GM21723 (cell line): ENCODE data around the gene FRMD4B.
"Not testable (repeated sequence)": the region's sequence is repeated elsewhere in the genome, so short reads cannot be mapped to it uniquely, and the experiment has no call there.

Experiments
- ATAC-seq: cut with Tn5 transposase; IDR thresholded peaks from one replicate; pipeline ENCODE4 v1.9.1; 2021; ENCODE audit warnings: mild to moderate bottlenecking, moderate library complexity; ENCODE audit not compliant: unreplicated experiment

The FRMD4B gene

DNA sequence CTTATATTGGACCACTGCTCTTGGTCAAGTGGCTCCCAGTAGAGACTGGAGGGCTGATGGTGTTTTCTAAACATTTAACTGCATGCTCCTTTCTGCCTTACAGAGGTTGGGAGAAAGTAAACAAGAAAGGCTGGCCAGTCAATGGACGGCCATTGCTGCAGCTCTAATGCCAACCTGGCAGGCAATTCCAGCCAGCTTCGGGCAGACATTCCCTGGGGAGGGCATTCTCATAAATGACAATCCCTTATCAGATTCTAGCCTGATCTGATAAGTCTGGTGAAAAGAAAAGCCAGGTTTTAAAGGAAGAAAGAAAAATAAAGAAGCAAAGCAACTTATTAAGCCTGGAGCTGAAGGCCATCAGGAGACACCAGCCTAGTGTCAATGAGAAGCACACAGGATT is 60.7 kb downstream of the FRMD4B start:
- ATAC-seq: no peak

DNA sequence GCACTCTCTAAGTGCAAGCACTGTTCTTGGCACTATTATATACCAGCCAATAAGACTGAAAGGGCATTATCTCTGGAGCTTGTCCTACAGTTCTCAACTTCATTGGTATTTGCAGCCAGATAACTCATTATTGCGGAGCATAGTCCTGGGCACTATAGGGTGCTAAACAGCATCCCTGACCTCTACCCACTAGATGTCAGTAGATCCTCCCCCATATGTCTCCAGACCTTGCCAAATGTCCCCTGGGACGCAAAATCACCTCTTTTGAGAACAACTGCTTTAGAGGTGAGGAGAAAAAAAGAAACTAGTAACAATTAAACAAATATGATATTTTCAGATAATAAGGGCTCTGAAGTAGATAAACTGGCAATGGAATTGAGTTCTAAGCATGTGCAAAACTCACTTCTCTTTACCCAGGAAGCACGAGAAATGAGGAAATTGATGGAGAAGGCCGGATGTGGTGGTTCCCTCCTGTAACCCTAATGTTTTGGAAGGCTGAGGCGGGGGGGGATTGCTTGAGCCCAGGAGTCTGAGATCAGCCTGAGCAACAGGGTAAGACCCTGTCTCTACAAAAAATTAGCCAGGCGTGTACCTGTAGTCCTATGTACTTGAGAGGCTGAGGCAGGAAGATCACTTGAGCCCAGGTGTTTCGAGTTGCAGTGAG is 61.4 kb downstream of the FRMD4B start:
- peak; percentile 50 for ATAC-seq

DNA sequence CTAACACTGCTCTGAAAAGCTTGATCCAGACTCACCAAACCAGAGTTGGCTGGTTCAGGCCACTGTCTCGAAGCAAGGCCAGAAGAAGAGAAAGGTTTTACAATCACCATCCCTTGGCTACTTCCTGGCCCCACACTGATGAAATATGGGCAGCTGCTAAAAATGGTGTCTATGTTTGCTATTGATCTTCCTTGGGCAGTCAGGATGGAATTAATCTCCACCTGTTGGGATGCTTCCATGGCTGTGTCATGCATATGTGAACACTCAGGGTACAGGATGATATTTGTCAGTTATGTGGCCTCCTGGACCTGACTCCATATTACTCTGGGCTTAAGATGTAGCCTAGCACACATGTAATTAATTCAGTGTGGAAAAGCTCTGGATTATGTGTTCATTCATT is 61.9 kb downstream of the FRMD4B start:
- no peak for ATAC-seq

DNA sequence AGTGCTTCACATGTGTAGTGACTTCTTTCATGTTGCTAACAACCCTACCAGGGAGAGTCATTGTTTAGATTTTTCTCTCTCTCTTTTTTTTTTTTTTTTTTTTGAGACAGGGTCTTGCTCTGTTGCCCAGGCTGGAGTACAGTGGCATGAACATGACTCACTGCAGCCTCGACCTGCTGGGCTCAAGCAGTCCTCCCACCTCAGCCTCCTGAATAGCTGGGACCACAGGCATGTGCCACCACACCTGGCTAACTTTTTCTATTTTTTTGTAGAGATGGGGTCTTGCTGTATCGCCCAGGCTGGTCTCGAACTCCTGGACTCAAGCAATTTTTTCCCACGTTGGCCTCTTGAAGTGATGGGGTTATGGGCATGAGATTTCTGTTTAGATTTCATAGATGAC is 63.4 kb downstream of the FRMD4B start:
- ATAC-seq: not testable (repeated sequence)

DNA sequence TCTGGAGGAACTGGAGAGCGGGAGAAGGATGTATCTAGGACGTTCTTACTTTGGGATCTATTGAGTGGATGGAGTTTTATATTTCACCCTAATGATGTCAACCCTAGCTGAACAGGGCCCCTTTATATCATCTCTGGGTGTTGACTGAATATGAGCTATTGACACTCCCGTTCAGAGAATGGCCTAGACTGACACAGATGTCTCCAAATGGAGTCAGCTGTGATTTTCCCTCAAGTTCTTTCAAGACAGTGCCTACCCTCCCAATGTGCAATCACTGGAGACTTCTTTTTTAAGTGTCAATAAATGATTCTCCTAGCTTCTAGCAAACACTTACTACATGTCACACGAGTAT is 63.8 kb downstream of the FRMD4B start:
- no peak for ATAC-seq

DNA sequence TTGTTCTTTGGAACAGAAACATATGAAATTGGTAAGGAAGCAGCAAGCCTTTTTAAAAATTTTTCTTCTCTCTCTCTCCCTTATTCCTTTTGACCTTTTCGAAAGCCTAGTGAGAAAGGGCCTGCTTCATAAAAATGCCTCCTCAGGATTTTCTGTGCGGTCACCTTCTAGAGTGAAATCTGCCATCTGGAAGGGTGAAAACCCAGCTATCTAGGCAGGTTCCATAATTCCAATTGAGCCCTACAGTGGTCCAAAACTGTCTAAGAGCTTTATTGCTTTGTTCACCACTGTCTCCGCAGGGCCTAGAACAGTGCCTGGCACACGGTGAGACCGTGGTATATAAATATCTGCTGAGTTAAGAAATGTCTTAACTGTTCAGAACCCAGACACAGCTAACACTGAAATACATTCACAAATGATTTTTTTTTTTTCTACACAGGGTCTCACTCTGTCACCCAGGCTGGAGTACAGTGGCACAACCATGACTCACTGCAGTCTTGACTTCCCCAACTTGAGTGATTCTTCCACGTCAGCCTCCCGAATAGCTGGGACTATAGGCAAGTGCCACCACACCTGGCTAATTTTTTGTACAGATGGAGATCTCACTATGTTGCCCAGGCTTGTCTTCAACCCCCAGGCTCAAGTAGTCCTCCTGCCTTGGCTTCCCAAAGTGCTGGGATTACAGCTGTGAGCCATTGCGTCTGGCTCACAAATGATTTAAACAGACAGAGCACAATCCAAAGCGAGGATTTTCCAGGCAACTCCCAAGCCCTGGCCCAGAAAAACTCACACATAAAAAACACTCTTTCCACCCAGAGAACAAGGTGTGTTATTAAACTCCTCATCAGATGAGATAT is 64.4 kb downstream of the FRMD4B start:
- ATAC-seq: no peak

DNA sequence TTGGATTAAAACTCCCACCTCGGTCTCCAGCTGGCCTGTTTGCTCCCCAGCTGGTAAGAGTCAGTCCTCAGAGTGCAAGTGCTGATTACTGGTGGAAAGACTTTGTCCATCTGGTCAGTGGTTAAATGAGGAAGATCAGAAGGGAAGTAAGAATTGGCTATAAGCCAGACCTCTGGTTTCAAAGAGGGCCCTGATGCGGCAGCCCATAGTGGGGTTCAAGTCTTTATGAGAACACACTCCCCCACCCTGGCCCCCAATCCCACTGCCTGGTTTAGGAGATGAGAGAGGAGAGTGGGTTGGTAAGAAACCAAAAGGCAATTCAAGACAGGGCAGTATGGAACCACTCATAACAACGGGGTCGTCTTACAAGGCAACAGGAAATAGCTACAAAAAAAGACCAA is 65.0 kb downstream of the FRMD4B start:
- ATAC-seq: peak; percentile 64

DNA sequence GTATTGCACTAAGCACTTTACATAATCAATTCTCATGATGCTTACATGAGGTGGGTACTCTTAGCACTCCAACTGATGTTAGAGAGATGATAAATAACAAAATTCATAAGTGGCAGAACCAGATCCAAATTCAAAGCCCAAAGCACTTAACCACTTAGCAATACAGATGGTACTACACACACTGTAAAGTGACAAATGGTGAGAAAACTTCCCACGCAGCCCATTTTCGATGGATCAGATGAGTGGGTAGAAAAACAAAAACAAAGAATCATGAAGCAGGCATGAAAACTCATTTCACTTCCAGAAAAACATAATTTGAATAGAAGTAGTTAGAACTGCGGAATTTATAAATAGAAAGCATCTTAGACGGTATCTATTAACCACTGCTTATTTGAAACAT is 66.2 kb downstream of the FRMD4B start:
- no peak for ATAC-seq

DNA sequence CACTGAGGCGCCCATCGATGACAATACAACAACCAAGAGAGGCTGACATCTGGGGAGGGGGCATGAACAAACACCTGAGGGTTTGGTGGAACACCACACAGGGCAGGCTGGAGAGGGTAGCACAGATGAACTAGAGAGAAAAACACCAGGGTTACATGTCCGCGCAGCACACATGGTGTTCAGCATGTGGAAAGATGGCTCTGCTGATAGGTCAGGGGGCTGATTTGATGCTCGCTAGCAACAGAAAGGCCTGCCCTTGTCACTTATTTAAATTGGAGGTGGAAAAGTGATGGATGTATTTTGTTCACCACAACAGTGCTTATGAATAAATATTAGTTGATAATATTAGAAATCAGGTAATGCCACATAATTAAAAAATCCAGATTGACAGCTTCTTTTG is 67.5 kb downstream of the FRMD4B start:
- ATAC-seq: no peak

DNA sequence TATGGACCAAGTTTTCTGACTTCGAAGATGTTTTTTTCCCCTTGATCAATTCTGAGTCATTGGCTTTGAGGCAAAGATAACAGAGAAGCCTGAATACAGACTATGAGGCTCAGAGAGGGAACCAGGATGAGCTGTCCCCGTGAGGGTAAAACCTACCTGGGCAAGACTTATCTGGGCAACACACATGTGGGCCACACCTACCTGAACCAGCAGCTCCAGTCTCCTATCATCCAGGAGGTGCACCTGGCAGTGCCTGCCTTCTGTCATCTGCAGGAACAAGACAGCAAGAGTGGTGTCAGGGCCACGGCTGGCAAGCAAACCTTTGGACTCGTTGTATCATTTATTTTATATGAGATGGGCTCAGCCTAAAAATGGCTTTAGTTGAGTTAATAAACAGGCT is 72.6 kb downstream of the FRMD4B start:
- ATAC-seq: no peak

DNA sequence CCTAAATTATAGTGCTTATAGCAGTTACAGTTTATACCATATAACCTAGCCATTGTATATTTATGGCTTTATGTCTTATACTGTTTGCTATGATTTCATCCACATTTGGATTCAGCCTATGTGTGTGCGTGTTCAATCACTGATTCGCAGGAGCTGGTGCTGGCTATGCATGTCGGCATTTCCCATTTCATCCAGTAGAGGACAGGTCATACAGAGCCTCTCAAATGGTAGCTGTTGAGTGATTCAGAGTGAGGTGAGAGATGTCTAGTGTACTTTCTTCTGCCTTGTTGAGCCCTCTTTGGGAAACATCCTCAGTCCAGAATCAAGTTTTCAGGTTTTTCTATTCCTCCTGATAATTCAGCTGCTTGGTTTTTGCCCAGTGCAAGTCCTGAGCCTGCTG is 76.1 kb downstream of the FRMD4B start:
- no peak for ATAC-seq

DNA sequence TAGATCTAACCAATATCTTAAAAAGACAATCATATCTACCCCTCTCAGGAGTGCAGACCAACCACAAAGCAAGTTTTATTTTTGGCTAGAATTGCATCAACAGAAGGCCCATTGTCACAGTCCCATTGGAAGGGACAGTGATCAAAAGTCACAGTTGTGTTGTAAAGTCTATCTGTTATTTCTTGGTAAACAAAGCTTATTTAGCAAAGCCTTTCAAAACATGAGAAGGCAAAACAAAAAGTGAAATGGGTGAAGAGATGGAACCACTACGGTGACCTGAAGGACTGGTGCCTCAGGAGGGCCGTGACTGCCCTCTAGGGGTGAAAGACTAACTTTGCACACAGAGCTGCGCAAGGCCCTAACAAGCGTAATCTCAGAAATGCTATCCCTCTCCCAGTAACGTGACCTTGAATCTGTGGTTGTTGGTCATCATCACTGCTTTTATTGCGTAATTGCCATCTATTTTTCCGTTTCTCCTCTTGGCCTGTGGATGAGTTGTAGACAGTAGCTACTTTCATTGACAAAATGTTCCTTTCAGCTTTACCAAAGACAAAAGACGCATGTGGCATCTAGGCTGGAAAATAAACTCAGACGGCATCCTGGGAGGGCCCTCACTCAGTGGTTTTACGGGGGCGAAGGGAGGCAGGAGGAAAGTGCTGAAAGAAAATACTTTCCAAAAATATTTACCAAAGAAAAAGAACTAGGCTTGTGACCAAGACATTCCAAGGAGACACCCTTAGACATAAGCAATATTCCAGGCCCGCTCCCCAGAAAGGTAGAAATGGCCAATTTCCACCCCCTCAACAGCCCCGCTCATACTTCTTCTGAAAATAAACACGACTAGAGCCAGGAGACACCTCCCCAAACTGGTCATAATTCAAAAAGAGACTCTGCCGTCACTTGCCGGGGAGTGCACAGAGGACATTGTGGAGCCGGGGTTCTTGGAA is 79.4 kb downstream of the FRMD4B start:
- ATAC-seq: peak; percentile 98

DNA sequence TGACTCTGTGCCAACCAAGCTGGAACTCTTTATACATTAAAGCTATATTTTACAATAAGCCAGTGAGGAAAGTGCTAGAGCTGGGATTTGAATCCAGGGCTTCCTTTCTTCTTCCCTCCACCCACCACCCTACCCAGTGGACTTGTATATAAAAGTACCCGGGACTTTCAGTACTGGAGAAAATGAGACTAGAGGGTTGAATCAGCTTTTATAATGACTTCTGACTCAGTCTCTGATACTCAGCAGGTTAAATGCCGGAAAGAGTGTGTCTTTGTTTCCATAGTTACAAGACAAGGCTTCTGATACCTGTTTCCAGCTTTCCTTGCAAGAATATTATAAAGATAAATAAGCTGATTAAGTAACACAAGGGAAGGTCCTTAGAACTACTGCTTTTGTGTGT is 80.9 kb downstream of the FRMD4B start:
- no peak for ATAC-seq

DNA sequence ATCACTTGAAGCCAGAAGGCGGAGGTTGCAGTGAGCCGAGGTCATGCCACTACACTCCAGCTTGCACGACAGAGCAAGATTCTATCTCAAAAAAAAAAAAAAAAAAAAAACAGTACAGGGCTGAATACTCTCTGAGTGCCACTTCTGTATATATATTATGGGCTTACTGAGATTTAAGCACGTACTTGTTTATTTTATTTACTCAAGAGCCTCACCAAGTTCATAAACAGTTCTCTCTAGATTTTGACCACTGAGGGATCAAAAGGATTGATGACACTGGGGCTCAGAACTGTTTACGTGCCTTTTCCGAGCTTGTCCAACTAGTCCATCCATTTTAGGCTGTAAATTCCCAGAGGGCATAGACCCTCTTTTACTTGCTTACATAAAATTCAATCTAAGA is 81.5 kb downstream of the FRMD4B start:
- no peak for ATAC-seq

DNA sequence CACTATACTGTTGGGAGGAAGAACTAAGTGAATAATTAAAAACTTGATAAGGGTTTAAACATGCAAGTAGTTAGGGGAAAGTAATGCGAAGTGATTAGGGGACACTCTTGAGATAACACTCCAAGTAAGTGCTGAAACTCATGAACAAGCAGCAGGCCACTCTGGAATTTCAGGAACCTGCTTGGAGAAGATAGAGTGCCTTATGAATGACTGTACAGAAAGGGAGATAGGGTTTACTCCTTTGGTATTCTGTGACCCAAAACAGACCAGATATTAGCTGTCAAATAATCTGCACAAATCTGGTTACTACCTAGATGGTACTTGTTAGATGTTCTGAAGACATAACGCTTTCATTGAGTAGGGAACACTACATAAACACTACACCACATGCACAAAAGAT is 85.6 kb downstream of the FRMD4B start:
- no peak for ATAC-seq

DNA sequence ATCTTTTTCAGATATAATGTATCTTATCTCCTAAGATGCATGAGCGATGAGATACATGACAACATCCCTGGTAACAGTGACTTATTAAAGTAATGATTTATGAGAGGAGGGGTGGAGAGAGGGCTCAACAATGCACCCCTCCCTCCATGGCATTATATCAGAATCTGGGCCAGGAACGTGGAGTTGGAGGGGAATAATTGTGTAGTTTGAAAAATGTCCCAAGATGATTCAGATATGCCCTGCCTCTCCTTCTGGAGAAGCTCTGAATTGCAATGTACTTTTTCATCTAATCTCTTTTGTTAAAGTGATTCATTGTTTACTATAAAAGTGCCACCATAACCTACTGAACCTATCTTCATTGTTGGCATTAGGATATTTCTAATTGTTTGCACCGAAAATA is 86.5 kb downstream of the FRMD4B start:
- no peak for ATAC-seq

DNA sequence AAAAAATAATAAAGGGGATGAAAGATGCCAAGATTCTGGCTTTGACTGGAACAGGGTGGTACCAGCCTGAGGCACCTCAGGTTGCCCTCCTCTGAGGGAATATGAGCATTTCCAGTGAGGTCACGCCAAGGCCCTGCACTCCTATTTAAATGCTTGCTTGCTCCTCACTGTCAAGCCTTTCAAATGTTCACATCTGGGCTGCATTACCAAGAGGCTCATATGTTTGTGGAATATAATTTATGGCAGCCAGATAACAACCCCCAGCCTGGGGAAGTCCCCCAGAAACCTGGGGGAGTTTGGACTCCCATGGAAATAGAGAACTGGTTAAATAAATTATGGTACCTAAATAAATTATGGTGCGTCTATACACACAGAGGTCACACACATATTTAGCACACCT is 88.4 kb downstream of the FRMD4B start:
- no peak for ATAC-seq

DNA sequence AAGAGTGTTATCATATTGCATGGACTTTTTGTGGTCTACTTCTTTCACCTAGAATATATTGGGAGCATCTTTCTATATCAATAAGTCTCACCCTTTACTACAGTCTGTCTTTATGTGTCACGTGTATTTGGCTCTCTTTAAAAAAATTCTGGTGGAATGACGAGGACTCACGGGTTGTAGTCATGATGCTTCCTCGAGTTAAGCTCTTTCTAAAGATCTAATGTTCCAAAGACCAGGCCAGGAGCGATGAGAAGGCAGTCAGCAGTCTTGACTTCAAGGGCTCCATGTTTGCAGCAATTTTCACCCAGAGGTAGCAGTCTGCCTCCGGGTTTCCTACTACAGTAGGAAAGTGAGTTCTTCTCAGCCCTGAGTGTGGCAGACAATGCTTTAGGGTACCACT is 88.9 kb downstream of the FRMD4B start:
- no peak for ATAC-seq

DNA sequence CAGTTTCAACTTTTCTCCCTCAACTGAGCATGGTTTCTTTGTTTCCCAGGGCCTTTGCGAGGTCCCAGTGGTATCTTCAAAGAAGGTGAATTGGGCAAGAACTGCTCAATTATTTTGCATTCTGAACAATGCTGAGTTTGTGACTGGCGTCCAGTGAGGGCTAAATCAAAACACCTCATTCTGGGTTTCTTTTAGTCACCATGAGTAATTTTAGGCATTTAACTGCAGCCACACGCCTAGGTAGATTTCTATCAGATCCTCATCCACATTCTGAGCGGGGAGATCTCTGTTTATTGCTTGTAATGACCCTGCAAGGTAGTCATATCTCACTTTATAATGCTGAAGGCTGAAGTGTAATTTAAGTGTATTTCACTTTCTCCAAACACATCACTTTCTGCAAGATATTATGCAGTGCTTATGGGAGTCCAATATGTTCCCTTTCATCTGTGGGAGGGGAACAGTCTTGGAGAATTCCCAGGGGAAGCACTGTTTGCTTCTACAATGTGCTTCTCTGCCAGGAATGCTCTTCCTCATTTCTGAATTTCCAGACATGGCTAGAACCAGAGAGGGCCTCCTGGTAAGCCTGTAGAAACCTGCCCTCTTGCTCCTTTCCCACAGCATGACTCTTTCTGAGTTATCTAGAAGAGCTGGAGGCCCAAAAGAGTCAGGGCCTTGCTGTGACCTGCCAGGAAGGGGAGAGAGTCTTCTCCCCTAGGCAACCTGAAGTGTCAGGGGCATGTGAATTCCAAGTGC is 91.7 kb downstream of the FRMD4B start:
- ATAC-seq: no peak

DNA sequence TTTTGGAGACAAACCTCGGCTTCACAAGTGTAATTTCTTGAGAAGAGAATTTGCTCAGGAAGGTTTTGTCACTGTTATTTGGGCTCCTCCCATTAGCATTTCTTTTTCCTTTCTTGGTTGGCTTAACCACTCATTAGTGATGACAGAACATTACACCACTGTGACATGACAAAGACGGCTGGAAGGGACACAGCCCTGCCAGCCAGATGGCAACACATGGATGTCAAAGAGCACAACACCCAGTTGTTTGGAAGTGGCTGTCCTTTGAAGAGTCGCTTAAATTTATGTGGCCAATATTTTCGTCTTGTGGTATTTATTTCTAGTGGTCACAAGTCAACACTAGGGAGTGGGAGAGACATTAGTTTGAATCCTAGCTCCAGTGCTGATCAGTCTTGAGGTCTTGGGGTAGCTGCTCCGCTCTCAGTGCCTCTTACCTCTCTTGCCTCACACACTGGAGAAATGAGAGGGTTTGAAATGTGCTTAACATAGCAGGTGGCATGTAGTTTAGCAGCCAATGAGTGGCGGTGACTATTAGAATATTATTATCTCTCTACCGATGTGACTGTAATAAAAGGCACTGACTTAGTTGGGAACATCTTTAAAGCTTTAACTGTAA is 92.8 kb downstream of the FRMD4B start:
- no peak for ATAC-seq
